HG02884 (cell line): ENCODE data around the gene ERGIC1.
A peak's percentile ranks its signal among the peaks of the same experiment; 100 is the strongest.
"Not testable (repeated sequence)": the region's sequence is repeated elsewhere in the genome, so short reads cannot be mapped to it uniquely, and the experiment has no call there.

Experiments used
- ATAC-seq: cut with Tn5 transposase; IDR thresholded peaks from one replicate; pipeline ENCODE4 v1.9.1; 2021; ENCODE audit warnings: mild to moderate bottlenecking, moderate library complexity; ENCODE audit not compliant: unreplicated experiment

The ERGIC1 gene, protein sequence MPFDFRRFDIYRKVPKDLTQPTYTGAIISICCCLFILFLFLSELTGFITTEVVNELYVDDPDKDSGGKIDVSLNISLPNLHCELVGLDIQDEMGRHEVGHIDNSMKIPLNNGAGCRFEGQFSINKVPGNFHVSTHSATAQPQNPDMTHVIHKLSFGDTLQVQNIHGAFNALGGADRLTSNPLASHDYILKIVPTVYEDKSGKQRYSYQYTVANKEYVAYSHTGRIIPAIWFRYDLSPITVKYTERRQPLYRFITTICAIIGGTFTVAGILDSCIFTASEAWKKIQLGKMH

DNA sequence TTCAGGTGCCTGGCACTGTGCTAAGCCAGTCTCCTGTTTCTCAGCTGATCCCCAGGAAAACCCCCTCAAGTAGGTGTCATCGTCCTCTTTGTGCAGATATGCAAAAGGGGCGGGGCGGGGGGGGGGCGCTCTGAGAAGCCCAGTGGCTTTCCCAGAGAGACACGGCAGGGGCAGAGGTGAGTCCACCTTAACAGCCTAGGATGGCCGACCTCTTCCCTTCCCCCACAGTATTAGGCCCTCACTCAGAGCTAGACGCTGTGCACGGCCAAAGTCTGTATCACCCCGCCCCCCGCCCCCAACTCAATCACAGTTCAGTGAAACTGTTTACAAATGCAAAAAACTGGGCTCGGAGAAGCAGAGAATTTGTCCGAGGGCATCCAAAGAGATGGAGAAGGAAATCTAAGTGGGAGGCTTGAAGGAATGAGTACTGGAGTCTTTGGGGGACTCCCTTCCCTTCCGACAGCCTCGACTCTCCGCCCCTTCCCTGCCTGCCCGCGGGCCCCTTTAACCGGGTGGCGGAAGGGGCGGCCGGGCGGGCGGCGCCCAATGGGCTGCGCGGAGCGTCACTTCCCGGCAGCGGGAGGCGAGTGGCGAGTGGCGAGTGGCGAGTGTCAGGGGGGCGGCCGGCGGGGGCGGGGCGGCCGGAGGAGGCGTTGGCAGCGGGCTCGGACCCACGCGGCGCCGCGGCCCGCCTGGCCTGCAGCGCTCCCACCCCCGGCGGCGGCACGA lies at the start of gene ERGIC1:
ERGIC1 (plus strand) TSS at position 566 of the 729 bp plus-strand sequence; CDS start at position 729, 163 bp downstream.
- peak; percentile 60 for ATAC-seq

DNA sequence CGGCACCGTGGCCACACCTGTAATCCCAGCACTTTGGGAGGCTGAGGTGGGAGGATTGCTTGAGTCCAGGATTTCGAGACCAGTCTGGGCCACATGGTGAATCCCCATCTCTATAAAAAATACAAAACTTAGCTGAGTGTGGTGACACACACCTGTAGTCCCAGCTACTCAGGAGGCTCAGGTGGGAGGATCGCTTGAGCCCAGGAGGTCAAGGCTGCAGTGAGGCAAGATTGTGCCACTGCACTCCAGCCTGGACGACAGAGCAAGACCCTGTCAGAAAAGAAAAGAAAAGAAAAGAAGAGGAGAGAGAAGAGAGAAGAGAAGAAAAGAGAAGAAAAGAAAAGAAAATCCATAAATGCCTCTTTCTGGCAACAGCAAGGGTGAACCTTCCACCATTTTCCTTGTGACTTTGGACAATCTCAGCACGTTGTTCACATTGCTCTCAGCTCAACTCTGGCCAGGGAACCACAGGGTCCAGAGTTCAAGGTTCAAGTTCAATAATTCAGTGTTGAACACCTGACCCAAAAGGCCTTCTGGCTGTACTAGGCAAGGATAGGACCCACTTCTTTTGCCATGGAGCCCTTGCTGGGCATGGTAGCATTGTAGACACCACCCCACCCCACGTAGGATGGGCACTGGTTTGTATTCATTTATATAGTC lies 48.5 kb upstream of the ERGIC1 start:
- ATAC-seq, result no peak

DNA sequence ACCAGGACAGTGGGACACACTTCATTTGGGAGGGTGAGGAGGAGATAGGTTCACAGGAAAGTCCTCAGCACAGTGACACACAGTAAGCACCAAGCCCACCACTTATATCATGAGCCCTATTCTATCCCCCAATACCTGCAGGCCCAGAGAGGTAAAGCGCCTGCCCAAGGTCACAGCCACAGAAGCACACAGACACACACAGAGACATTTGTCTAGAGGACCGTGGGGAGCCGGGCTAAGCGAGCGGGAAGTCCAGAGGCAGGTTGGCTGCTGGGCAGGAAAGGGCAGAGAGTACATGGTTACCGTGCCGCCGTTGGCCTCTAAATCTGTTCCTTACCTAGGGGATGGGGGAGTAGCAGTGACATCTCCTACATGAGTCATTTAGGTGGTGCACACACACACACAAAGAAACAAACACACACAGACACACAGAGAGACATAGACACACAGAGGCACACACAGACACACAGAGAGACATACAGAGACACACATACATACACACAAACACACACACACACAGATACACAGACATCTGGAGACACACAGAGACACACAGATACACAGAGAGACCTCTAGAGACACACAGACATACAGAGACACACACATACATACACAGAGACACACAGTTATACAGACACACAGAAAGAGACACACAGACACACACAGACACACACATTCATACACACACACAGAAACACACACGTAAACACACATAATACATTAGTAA lies 47.2 kb upstream of the ERGIC1 start:
- no peak for ATAC-seq

DNA sequence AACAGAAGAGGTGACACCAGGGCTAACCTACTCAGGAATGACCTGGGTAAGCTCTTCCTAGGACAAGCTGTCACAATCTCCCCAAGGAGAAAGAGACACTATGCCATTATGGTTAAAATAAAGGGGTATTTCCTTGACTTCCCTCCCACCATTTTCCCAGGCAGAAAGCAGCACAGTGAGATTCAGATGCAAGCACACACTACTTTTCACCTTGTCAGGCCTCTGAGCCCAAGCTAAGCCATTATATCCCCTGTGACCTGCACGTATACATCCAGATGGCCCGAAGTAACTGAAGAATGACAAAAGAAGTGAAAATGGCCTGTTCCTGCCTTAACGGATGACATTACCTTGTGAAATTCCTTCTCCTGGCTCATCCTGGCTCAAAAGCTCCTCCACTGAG lies 46.5 kb upstream of the ERGIC1 start:
- not testable (repeated sequence) for ATAC-seq

GRCh38 chr5:172788771-172789686 lies 45.0 kb upstream of the ERGIC1 start:
- ATAC-seq, result no peak

- no peak for ATAC-seq
Measured at GRCh38 chr5:172789687-172790495, 44.2 kb upstream of the ERGIC1 start.

DNA sequence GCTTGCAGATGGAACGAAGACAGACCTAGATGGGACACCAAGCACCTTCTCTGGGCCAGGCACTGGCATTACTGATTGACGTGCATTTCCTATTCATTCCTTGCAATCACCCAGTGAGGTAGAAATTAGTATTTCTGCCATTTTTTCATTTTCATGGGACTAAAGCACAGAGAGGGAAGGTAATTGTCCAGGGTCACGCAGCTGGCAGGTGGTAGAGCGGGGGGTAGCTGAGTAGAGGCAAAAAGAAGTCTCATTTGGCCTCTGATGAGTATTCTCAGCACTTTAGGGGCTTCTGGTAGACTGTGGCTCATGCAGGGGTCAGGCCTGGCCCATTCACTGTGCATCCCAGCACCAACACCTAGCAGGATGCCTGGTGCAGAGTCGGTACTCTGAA lies 43.6 kb upstream of the ERGIC1 start:
- ATAC-seq, result no peak

- ATAC-seq, result no peak
Measured at GRCh38 chr5:172791286-172791685, 42.8 kb upstream of the ERGIC1 start.

DNA sequence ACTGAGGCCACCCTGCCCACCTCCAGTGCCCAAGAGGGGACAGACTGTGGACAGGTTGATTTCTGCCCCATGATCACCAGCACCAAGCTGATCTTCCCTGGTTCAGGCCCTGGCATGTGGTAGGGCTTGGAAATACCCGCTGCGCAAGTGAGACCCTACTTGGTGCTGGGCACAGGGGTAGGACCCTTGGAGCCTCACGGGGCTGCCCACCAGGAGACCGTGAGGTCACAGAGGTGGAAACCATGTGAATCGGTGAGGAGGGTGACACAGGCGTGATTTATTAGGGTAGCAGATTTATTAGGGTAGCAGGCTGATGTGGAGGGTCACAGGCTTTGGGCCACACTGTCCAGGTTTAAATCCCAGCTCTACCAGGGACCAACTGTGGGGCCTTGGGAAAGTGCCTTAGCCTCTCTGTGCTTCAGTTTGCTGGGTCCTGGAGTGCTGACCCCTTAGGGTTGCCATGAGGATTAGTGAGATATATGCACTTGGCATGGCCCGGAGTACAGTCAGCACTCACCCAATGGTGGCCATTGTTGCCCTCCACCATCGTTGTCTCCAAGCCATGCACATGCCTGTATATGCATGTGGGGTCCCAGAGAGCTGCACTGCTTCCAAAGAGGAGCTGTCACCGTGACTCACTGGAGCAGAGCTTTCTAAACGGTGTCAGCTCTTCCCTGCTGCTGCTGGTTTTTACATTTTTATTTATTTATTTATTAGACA lies 42.2 kb upstream of the ERGIC1 start:
- no peak for ATAC-seq

DNA sequence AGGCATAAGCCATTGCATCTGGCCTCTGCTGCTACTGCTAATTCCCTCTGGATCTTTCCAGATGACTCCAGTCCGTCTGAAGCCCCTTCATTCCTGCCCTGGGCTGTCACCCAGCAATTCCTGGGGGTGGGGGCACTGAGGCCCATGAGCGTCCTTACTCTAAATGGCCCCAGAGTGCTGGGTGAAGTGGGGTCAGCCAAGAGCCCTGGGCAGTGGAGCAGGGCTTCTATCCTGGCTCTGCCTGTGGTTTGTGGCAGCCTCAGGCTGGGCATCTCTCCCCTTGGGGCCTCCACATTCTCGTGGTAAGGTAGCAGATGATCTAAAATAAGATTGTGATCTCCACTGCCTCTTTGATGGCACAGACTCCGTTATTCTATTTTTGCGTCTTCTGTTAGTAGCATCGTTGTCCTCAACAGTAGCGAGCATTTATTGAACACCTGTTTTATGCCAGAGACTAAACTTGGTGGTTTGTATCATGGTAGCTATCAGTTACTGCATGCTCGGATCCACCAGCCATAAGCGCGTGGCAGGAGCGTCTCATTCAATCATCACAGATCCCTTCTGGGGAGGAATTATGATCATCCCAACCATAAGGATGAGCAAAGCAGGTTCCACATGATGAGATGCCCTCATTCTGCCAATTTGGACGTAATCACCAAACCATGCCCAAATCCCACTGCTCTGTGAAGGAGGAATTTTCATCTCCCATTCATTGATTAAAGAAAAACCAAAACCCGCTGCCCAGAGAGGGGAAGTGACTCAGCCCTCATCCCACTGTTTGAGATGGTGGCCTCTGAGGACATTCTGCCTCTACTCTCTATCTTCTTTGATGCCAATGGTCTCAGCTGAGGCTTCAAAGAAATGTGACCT lies 41.1 kb upstream of the ERGIC1 start:
- ATAC-seq, result no peak

- peak; percentile 52 for ATAC-seq
Measured at GRCh38 chr5:172793577-172794488, 40.2 kb upstream of the ERGIC1 start.

- ATAC-seq, result no peak
Measured at GRCh38 chr5:172795318-172795977, 38.6 kb upstream of the ERGIC1 start.

GRCh38 chr5:172796306-172796705 lies 37.7 kb upstream of the ERGIC1 start:
- no peak for ATAC-seq

DNA sequence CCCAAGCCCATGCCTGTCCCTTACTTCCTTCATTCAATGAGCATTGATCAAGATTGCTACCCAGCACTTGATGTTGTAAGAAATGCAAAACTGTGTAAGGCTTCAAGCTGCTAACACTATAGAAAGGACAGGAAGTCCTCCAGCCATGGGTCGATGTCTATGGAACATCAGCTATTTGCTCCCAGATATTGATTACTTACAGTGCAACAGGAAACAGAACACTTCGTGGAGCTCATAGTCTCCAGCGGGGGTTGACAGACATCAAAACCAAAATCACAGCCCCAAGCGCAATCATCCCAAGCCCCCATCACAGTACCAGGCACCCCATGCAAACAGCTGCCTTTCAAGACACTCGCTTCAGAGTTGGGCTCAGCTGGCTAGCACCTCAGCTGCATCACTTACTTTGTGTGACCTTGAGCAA lies 36.3 kb upstream of the ERGIC1 start:
- no peak for ATAC-seq

DNA sequence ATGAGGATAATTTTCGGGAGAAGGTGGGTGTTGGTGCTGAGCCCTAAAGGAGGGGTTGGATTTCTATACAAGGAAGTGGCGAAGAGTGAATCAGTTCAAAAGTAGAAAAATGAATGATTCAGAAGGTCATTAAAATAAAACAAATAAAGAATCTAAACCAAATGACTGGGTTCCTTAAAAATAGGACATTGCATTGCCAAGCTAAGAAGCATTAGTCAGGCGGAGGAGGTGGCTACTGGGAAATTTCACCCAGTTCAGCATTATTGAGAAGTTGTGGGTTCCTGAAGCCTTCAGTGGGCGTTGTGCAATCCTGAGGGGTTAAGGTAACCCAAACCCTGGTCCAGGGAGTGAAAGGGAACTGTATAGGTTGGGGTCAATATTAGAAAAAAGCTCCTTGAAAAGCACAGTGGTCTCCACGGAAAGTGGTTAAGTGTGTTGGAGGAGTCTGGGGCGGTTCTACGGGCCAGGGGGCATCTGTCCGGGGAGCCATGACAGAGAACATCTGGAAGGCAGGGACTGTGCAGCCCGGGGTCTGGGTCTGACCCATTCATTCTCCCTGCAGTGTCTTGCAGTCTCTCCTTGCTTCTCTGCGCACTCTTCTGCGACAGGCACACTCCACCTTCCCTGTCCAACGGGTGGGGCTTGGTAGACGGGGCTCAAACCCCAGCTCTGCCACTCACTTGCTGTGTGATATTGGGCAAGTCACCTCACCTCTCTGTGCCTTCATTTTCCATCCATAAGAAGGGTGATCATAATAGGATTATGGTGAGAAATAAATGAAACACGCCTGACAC lies 35.4 kb upstream of the ERGIC1 start:
- no peak for ATAC-seq
